GM18873 (cell line): Measurements from ENCODE around the gene IL1A.
A peak's percentile ranks its signal among the peaks of the same experiment; 100 is the strongest.

Source experiments
- ATAC-seq: cut with Tn5 transposase; IDR thresholded peaks from one replicate; pipeline ENCODE4 v1.9.1; 2021; ENCODE audit warnings: mild to moderate bottlenecking, moderate library complexity, moderate number of reproducible peaks; ENCODE audit not compliant: unreplicated experiment, low FRiP score

The IL1A gene

GRCh38 chr2:112765251-112765650 lies 19.0 kb downstream of the IL1A start:
- no peak for ATAC-seq

GRCh38 chr2:112764071-112765044 lies 19.9 kb downstream of the IL1A start, which contains the start of gene CKAP2L:
TSS of gene CKAP2L (minus strand) at chr2:112764609. CDS start at chr2:112764598, 11 bp downstream.
- peak; percentile 98 for ATAC-seq

- no peak for ATAC-seq
Measured at GRCh38 chr2:112762276-112762675, 22.0 kb downstream of the IL1A start.

GRCh38 chr2:112760149-112760548 lies 24.1 kb downstream of the IL1A start:
- ATAC-seq: no peak

GRCh38 chr2:112758711-112759110 lies 25.6 kb downstream of the IL1A start:
- no peak for ATAC-seq

GRCh38 chr2:112757265-112757664 lies 27.0 kb downstream of the IL1A start:
- ATAC-seq: no peak

GRCh38 chr2:112756207-112756606 lies 28.1 kb downstream of the IL1A start:
- no peak for ATAC-seq

GRCh38 chr2:112755444-112755843 lies 28.8 kb downstream of the IL1A start:
- no peak for ATAC-seq

GRCh38 chr2:112754564-112754963 lies 29.7 kb downstream of the IL1A start:
- no peak for ATAC-seq

- no peak for ATAC-seq
Measured at GRCh38 chr2:112752667-112753066, 31.6 kb downstream of the IL1A start.

- no peak for ATAC-seq
Measured at GRCh38 chr2:112751451-112752197, 32.7 kb downstream of the IL1A start.

- no peak for ATAC-seq
Measured at GRCh38 chr2:112750560-112750843, 33.8 kb downstream of the IL1A start.

GRCh38 chr2:112749755-112750559 lies 34.3 kb downstream of the IL1A start:
- ATAC-seq: no peak

- no peak for ATAC-seq
Measured at GRCh38 chr2:112740527-112740926, 43.8 kb downstream of the IL1A start.

- ATAC-seq: no peak
Measured at GRCh38 chr2:112737542-112738232, 46.6 kb downstream of the IL1A start.

- ATAC-seq: no peak
Measured at GRCh38 chr2:112733871-112734270, 50.4 kb downstream of the IL1A start.

- ATAC-seq: no peak
Measured at GRCh38 chr2:112733456-112733855, 50.8 kb downstream of the IL1A start.

- no peak for ATAC-seq
Measured at GRCh38 chr2:112731479-112731878, 52.8 kb downstream of the IL1A start.

GRCh38 chr2:112730791-112731190 lies 53.5 kb downstream of the IL1A start:
- no peak for ATAC-seq

GRCh38 chr2:112730216-112730615 lies 54.1 kb downstream of the IL1A start:
- no peak for ATAC-seq
